T-helper 2 cell treated with Interferon-gamma antibody and Interleukin-4, amounts not matched to agents 5 μg/mL and 100 μg/mL, for 36 hours (primary cell): ENCODE results near the gene GIPC1.
A peak's percentile ranks its signal among the peaks of the same experiment; 100 is the strongest.

Source experiments
- DNase-seq: peaks from one replicate; pipeline ENCODE4 v3.0.0; 2021; ENCODE audit warnings: low spot score
- H3K27ac Mint-ChIP-seq: one replicate; pipeline ENCODE4 v1.8.0; 2021; ENCODE audit warnings: mild to moderate bottlenecking, mixed read lengths
- H3K27me3 Mint-ChIP-seq: one replicate; pipeline ENCODE4 v1.8.0; 2021; ENCODE audit warnings: low read depth, mixed read lengths
- H3K36me3 Mint-ChIP-seq: one replicate; pipeline ENCODE4 v1.8.0; 2021; ENCODE audit warnings: low read depth, mixed read lengths
- H3K4me1 Mint-ChIP-seq: one replicate; pipeline ENCODE4 v1.8.0; 2021; ENCODE audit warnings: low read depth, mixed read lengths
- H3K4me3 Mint-ChIP-seq: one replicate; pipeline ENCODE4 v1.8.0; 2022; ENCODE audit warnings: mild to moderate bottlenecking, moderate library complexity, mixed read lengths
- H3K9me3 Mint-ChIP-seq: one replicate; pipeline ENCODE4 v1.8.0; 2021; ENCODE audit warnings: mixed read lengths

The GIPC1 gene

DNA sequence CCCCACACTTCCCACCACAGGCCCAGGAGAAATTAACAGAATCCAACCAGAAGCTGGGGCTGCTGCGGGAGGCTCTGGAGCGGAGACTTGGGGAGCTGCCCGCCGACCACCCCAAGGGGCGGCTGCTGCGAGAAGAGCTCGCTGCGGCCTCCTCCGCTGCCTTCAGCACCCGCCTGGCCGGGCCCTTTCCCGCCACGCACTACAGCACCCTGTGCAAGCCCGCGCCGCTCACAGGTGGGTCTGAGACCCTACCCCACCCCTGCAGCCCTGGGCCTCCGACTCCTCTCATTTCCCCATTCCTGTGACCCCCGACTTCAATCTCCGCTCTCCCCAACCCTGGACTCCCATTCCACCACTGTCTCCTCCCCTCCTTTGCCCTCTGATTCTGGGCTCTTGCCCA lies 45.1 kb downstream of the GIPC1 start:
- no peak for DNase-seq
- Mint-ChIP-seq H3K4me3 (no peak overlapping the region), H3K4me1 (peaks cover 7% of the 10 kb centered on the region), H3K27me3 (no peaks in the 10 kb centered on the region), H3K9me3 (no peaks in the 10 kb centered on the region), H3K36me3 (peaks cover 51% of the 10 kb centered on the region), H3K27ac (no peak overlapping the region)

GRCh38 chr19:14450168-14450874 lies 45.6 kb downstream of the GIPC1 start:
- Mint-ChIP-seq H3K27me3 (no peaks in the 10 kb centered on the region), H3K9me3 (no peaks in the 10 kb centered on the region), H3K4me3 (no peak overlapping the region), H3K36me3 (peaks cover 49% of the 10 kb centered on the region), H3K4me1 (peaks cover 7% of the 10 kb centered on the region), H3K27ac (no peak overlapping the region)
- peak; percentile 60 for DNase-seq

DNA sequence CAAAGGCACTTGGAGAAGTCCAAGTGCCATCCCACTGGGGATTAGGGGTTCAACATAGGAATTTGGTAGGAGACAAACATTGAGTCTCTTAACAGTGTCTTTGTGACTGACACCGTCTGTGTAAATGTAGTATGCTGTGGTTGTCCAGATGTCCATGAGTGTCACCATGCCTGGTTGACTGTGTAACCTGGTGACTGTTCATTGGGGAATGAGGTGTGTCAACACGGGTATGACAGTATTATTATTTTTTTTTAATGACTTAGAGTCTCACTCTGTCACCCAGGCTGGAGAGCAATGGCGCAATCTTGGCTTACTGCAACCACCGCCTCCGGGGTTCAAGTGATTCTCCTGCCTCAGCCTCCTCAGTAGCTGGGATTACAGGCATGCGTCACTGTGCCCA lies 46.6 kb downstream of the GIPC1 start:
- peaks cover 7% of the 10 kb centered on the region for H3K4me1 Mint-ChIP-seq
- no peak for DNase-seq
- no peaks in the 10 kb centered on the region for H3K27me3 Mint-ChIP-seq
- H3K36me3 Mint-ChIP-seq, result peaks cover 52% of the 10 kb centered on the region
- peak overlapping the region; percentile 57 for H3K27ac Mint-ChIP-seq
- H3K4me3 Mint-ChIP-seq, result no peak overlapping the region
- H3K9me3 Mint-ChIP-seq, result no peaks in the 10 kb centered on the region

- Mint-ChIP-seq H3K27ac (no peak overlapping the region), H3K4me1 (peaks cover 12% of the 10 kb centered on the region), H3K9me3 (no peaks in the 10 kb centered on the region), H3K36me3 (peaks cover 64% of the 10 kb centered on the region), H3K4me3 (no peak overlapping the region), H3K27me3 (no peaks in the 10 kb centered on the region)
- no peak for DNase-seq
Measured at GRCh38 chr19:14446336-14447036, 49.4 kb downstream of the GIPC1 start.

DNA sequence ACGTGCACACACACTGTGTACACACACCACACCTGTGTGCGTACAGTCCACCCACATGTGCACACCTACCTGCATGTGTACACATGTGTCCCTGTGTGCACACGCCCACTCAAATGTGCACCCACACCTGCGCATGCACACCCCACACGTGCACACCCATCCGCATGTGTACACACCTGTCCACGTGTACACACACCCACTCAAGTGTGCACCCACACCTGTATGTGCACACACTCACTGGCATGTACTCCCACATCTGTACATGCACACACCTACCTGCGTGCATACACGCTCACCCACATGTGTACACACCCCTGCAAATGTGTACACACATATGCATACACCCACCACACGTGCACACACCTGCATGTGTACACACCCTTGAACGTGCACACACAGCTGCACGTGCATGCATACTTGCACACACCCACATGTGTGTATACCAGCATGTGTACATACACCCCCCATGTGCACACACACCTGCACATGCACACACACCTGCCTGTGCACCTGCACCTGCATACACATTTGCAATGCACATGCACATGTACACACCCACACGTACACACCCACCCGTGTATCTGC lies 52.2 kb downstream of the GIPC1 start:
- no peak for DNase-seq
- Mint-ChIP-seq H3K9me3 (no peaks in the 10 kb centered on the region), H3K27ac (no peak overlapping the region), H3K27me3 (no peaks in the 10 kb centered on the region), H3K4me1 (peaks cover 23% of the 10 kb centered on the region), H3K4me3 (no peak overlapping the region), H3K36me3 (peaks cover 53% of the 10 kb centered on the region)

- DNase-seq, result no peak
- Mint-ChIP-seq H3K4me1 (peaks cover 26% of the 10 kb centered on the region), H3K9me3 (no peaks in the 10 kb centered on the region), H3K27ac (peak overlapping the region; percentile 20), H3K4me3 (no peak overlapping the region), H3K27me3 (no peaks in the 10 kb centered on the region), H3K36me3 (peaks cover 48% of the 10 kb centered on the region)
Measured at GRCh38 chr19:14442891-14443631, 52.9 kb downstream of the GIPC1 start.

GRCh38 chr19:14441041-14441938 lies 54.6 kb downstream of the GIPC1 start:
- Mint-ChIP-seq H3K4me3 (peak overlapping the region; percentile 98), H3K27me3 (no peaks in the 10 kb centered on the region), H3K27ac (peak overlapping the region; percentile 15), H3K4me1 (peaks cover 27% of the 10 kb centered on the region), H3K9me3 (no peaks in the 10 kb centered on the region), H3K36me3 (peaks cover 42% of the 10 kb centered on the region)
- no peak for DNase-seq

GRCh38 chr19:14440049-14440448 lies 55.9 kb downstream of the GIPC1 start:
- H3K9me3 Mint-ChIP-seq, result no peaks in the 10 kb centered on the region
- DNase-seq, result peak; percentile 81
- H3K36me3 Mint-ChIP-seq, result peaks cover 41% of the 10 kb centered on the region
- H3K4me1 Mint-ChIP-seq, result peaks cover 31% of the 10 kb centered on the region
- no peaks in the 10 kb centered on the region for H3K27me3 Mint-ChIP-seq
- H3K27ac Mint-ChIP-seq, result peak overlapping the region; percentile 86
- H3K4me3 Mint-ChIP-seq, result peak overlapping the region; percentile 98

DNA sequence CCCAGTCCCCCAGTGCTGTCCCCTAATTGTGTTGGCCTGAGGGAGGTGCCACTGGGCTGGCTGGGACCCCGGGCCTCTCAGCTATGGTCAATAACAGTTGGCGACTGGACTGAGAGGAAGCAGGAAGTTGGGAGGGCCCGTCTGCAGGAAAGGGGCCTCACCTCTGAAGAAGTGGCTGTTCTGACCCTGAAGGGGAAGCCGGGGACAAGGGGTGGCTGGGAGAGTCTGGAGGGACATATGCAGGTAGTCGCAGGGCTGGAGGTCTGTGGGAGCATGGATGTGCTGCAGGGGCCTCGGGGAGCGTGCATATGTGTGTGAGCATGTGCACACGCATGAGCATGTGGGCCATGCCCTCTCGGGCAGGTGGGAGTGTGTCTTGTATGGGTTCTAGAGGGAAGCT lies 56.9 kb downstream of the GIPC1 start:
- no peak for DNase-seq
- Mint-ChIP-seq H3K36me3 (peaks cover 33% of the 10 kb centered on the region), H3K4me3 (peak overlapping the region; percentile 98), H3K27me3 (no peaks in the 10 kb centered on the region), H3K27ac (peak overlapping the region; percentile 67), H3K9me3 (no peaks in the 10 kb centered on the region), H3K4me1 (peaks cover 37% of the 10 kb centered on the region)

DNA sequence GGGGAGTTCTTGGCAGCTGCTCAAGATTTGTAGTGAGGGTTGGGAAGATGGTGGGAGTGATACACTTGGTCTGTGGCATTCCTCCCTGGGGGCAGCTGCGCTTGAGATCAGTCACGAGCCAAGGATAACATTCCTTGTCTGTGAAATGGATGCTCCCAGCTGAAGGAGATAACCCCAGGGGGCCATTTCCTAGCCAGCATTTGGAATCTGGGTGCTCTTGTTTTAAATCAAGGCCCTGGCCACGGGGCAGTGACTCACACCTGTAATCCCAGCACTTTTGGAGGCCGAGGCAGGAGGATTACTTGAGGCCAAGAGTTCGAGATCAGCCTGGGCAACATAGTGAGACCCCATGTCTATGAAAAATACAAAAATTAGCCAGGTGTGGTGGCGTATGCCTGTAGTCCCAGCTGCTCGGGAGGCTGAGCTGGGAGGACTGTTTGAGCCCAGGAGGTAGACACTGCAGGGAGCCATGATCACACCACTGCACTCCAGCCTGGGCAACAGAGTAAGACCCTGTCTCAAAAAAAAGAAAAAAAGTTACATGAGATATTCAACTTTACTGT lies 58.3 kb downstream of the GIPC1 start:
- Mint-ChIP-seq H3K27me3 (no peaks in the 10 kb centered on the region), H3K4me3 (peak overlapping the region; percentile 4), H3K4me1 (peaks cover 35% of the 10 kb centered on the region), H3K9me3 (no peaks in the 10 kb centered on the region), H3K27ac (peak overlapping the region; percentile 31), H3K36me3 (peaks cover 23% of the 10 kb centered on the region)
- DNase-seq, result no peak

- Mint-ChIP-seq H3K4me3 (peak overlapping the region; percentile 82), H3K27ac (peak overlapping the region; percentile 78), H3K4me1 (peaks cover 38% of the 10 kb centered on the region), H3K9me3 (no peaks in the 10 kb centered on the region), H3K36me3 (peaks cover 16% of the 10 kb centered on the region), H3K27me3 (peaks cover 4% of the 10 kb centered on the region)
- no peak for DNase-seq
Measured at GRCh38 chr19:14435320-14436050, 60.4 kb downstream of the GIPC1 start.

DNA sequence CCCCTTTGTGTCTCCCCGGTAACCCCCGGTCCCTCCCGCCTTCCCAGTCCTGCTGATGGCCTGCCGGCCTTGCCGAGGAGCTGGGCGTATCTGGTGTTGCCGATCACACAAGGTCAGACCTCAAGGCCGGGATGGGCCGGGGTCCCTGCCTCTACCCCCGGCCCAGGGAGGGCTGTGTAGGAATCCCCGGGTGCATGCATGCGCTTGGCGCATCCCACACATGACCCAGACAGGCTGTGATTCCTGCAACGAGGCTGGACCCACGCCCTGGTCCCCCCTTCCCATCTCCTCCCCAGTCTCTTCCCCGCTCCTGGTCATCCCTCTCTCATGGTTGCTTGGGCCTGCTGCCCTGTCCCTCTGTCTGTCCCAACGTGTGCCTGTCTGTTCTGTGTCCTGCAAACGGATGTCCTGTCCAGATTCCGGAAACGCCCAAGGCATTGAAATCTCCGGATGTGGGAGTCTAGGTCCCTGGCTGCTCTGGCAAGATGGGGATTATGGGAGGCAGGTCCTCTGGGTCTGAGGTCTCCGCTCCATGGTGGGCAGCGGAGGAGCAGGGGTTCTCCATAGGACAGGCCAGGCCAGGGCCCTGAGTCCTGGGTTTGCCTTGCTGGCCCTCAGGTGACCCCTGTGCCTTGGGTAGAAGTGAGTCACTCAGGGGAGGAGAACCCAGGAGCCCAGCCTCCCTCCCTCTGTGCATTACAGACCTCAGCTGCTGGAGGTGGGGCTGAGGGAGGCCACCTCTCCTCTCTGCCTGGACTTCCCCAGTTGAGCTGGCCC lies 61.2 kb downstream of the GIPC1 start:
- no peaks in the 10 kb centered on the region for H3K9me3 Mint-ChIP-seq
- H3K27me3 Mint-ChIP-seq, result peaks cover 7% of the 10 kb centered on the region
- peaks cover 9% of the 10 kb centered on the region for H3K36me3 Mint-ChIP-seq
- H3K27ac Mint-ChIP-seq, result peak overlapping the region; percentile 78
- H3K4me1 Mint-ChIP-seq, result peaks cover 33% of the 10 kb centered on the region
- peak; percentile 29 for DNase-seq
- H3K4me3 Mint-ChIP-seq, result peak overlapping the region; percentile 82
